NCI-H345 treated with DMSO at 0.1 percent for 48 hours (cell line): ENCODE measurements around the gene OR51B6.
"Not testable (repeated sequence)": the region's sequence is repeated elsewhere in the genome, so short reads cannot be mapped to it uniquely, and the experiment has no call there.

Experiments
- DNase-seq: peaks from one replicate; lab custom pipeline; 2025; ENCODE audit not compliant: unreplicated experiment; lab: John Stamatoyannopoulos, UW

Gene OR51B6

GRCh38 chr11:5364214-5364613 lies 12.9 kb downstream of the OR51B6 start:
- DNase-seq = no peak

DNA sequence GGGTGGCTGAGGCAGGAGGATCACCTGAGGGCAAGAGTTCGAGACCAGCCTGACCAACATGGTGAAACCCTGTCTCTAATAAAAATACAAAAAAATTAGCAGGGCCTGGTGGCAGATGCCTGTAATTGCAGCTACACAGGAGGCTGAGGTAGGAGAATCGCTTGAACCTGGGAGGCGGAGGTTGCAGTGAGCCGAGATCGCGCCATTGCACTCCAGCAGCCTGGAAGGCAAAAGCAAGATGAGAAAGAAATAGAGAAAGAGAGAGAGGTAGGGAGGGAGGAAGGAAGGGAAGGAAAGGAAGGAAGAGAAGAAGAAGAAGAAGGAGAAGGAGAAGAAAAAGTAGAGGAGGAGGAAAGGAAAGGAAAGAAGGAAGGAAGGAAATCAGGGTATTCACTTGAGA lies 15.1 kb downstream of the OR51B6 start:
- not testable (repeated sequence) for DNase-seq

GRCh38 chr11:5366856-5367255 lies 15.5 kb downstream of the OR51B6 start:
- no peak for DNase-seq

GRCh38 chr11:5367448-5368074 lies 16.3 kb downstream of the OR51B6 start:
- no peak for DNase-seq

GRCh38 chr11:5368502-5369043 lies 17.3 kb downstream of the OR51B6 start:
- DNase-seq = no peak

GRCh38 chr11:5369789-5370188 lies 18.5 kb downstream of the OR51B6 start:
- DNase-seq = no peak

DNA sequence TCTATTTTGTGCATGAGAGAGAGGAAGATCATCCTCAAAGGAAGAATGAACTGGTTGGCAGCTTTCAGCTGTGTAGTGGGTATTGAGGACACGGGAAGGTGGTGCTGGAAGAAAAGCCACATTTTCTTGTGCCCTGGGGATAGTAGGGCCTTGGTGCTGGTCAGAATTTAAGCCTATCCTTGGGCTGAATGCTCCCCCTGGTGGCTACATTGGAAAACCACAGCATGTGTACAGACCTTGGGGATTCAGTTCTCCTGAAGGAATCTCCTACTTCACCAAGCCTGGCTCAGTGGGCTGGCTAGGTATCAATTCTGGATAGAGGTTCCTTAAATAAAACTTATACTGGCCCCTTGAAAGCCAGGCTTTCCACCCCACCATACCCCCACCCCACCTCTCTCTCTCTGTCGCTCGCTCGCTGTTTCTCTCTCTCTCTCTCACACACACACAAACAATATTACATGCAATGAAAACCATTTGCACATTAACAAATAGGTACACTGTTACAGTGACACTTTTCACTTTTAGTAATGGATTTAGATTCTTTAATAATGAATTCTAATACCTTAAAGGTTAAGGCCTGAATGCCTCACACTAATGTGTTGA lies 29.5 kb downstream of the OR51B6 start:
- peak; percentile 29 for DNase-seq

DNA sequence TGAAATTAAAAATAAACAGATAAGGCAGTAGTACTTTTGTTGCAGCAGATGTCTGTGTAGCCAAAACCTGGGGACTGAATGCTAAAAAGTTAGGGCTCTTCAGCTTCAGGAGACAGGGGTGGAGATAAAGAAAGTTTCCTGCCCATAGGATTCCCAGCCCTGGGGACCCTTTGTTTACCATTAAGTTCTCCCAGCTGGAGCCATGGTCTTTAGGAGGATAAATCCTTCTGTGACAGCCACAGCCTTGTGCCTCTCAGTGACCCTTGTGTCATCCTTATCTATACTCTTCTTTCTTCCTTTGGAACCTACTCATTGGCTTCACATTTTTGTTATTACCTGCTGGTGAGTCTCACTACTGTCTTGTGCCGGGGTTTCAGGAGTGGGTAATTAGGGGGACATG lies 32.3 kb downstream of the OR51B6 start, which contains the start of gene OR51M1:
Gene OR51M1, plus strand, starts transcription at position 237 of the 400 bp plus-strand sequence. CDS start 5,587 bp downstream, outside the sequence.
- no peak for DNase-seq

- DNase-seq = no peak
Observed at GRCh38 chr11:5384335-5384734, 33.0 kb downstream of the OR51B6 start.

DNA sequence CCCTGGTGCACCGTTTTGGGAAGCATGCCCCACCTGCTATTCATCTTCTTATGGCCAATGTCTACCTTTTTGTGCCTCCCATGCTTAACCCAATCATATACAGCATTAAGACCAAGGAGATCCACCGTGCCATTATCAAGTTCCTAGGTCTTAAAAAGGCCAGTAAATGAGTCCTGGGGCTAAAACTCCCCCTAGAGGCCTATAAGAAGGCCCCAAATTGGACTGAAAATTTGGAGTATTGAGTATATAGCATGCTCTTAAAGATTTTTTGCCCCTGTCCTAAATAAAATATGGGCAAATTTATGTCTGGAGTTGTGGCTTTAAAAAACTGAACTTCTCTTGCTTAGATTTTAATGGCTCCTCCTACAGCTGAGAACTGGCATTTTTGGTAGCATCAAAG lies 38.9 kb downstream of the OR51B6 start:
- DNase-seq = no peak

- no peak for DNase-seq
Observed at GRCh38 chr11:5394091-5394490, 42.8 kb downstream of the OR51B6 start.

DNA sequence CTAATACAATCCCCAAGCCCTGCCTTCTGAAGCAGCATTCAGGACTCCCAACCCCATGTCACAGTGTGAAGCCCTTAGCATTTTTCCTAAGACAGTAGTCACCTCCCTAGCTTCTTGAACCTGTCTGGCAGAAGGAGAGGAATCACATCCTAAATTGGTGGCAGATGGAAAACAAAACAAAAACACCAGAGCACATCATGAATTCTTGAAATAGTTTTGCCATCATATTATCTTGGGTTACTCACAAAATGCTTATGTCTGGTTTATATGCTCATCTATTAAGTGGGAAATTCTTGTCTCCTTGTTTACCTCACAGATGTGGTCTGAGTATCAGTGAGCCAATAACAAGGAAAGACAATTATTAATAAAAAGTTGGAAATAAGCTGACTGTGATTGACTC lies 47.6 kb downstream of the OR51B6 start:
- DNase-seq = no peak
